D721Med (cell line): ENCODE measurements around the gene OVOL3.

Experiments used
- DNase-seq: peaks from one replicate; pipeline ENCODE4 v3.0.0; 2011; ENCODE audit warnings: low spot score; ENCODE audit not compliant: insufficient read length
- FAIRE-seq: peaks from 2 replicates; lab custom pipeline; 2011; peaks lifted over from hg19 to GRCh38; lab: Jason Lieb, UNC
- TF ChIP-seq, protein P1 (sequence below): IDR thresholded peaks from 2 replicates; pipeline ENCODE4 v1.5.1; 2012; ENCODE audit warnings: mild to moderate bottlenecking, control low read depth; ENCODE audit not compliant: insufficient read depth; ENCODE audit errors: missing control alignments

Gene OVOL3

DNA sequence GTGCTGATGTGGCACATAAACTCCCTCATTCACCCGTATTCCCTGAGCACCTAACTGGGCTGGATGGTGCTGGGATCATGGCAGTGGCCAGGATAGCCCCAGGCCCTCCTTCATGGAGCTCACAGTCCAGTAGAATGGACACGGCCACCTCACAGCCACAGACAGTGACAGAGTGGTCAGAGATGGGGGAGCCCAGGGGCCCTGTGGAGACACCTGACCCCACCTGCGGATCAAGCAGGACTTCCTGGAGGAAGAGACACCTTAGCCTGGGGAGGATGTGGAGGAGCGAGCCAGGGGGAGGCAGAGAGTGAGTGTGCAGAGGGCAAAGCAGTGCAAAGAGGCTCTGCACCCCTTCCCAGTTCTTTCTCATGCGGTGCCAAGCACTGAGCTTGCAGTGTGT lies 21.1 kb upstream of the OVOL3 start:
- DNase-seq (no peak), FAIRE-seq (no peak)
- TF ChIP-seq, protein P1, sequence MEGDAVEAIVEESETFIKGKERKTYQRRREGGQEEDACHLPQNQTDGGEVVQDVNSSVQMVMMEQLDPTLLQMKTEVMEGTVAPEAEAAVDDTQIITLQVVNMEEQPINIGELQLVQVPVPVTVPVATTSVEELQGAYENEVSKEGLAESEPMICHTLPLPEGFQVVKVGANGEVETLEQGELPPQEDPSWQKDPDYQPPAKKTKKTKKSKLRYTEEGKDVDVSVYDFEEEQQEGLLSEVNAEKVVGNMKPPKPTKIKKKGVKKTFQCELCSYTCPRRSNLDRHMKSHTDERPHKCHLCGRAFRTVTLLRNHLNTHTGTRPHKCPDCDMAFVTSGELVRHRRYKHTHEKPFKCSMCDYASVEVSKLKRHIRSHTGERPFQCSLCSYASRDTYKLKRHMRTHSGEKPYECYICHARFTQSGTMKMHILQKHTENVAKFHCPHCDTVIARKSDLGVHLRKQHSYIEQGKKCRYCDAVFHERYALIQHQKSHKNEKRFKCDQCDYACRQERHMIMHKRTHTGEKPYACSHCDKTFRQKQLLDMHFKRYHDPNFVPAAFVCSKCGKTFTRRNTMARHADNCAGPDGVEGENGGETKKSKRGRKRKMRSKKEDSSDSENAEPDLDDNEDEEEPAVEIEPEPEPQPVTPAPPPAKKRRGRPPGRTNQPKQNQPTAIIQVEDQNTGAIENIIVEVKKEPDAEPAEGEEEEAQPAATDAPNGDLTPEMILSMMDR, result no peak

DNA sequence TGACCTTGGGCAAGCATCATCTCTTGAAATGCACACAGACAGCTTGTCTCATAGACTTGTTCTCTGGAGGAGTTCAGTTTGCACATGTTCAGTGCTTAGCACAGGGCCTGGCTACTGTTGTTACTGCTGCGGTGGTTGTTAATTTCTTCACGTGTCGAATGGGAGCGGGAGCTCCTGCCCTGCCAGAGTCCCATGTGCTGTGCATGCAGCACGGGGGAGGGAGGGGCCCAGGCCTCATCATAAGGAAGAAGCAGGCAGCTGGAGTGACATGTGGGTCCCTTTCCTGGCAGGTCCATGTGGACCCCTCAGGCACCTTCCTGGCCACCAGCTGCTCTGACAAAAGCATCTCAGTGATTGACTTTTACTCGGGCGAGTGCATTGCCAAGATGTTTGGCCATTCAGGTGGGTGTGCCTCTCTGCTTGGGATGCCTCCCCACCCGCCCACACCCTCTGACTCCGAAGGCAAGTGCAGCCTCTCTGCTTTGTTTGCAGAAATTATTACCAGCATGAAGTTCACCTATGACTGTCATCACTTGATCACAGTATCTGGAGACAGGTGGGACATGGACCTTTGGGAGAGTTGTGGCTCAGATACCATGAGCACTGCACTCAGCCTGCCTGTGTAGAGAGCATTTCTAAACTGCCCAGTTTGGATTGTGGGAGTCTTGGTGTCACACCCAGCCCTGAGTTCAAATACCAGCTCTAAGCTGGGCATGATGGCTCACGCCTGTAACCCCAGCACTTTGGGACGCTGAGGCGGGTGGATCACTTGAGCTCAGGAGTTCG lies 19.8 kb upstream of the OVOL3 start:
- FAIRE-seq, result no peak
- DNase-seq, result no peak
- TF ChIP-seq, protein P1, result no peak

DNA sequence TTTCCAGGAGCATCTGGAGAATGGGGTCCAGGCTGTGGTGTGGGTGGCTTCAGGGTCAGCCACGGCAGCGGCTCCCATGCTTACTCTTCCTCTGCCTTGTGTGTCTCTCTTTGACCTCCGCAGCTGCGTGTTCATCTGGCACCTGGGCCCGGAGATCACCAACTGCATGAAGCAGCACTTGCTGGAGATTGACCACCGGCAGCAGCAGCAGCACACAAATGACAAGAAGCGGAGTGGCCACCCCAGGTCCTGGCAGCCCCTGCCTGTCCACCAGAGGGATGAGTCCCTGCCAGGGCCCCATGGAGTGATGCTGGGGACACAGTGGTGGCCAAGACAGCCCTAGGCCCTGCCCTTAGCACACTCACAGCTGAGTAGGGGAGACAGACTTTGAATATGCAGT lies 18.4 kb upstream of the OVOL3 start:
- DNase-seq (no peak), FAIRE-seq (no peak)
- TF ChIP-seq, protein P1, result no peak

DNA sequence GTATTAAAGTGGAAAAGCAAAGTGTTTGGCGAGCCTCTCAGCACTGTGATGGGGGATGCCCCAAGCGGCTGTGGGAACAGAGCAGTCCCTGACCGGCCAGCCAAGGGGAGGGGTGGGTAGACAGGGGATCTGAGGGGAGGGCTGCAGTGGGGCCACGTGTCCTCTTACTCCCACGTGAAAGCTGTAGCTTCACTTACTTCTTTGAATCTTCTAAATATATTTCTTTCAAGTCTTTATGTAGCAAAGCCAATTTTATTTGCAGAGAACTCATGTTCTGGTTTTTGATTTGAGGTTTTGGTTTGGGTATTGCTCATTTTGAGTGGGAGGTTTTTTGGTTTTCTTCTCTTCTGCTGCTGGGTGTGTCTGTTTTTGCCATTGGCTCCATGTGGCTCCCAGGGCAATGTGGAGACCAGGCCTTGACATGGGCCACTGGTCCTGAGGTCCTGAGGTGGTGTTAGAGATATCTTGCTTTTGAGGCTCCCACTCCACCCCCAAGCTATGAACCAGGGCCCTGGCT lies 17.7 kb upstream of the OVOL3 start:
- TF ChIP-seq, protein P1, result no peak
- no peak for DNase-seq
- FAIRE-seq, result no peak

DNA sequence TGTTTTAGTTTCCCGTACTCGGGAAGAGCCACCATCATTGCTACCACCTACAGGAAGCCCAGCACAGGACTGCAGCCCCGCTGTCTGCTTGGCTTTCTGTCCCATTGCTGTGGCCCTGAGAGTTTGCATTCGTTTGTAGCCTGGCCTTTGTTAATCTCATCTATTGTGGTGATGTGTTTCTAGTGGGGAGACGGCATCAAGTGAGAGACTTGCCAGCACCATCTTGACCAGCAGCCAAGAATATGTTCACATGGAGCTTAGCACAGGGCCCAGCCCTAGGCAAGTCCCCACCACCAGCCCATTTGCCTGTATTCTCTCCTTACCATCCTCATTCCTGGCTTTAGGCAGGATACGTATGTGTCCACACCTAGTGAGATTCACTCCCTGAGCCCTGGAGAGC lies 17.3 kb upstream of the OVOL3 start:
- DNase-seq (no peak), FAIRE-seq (no peak)
- TF ChIP-seq, protein P1, result no peak

DNA sequence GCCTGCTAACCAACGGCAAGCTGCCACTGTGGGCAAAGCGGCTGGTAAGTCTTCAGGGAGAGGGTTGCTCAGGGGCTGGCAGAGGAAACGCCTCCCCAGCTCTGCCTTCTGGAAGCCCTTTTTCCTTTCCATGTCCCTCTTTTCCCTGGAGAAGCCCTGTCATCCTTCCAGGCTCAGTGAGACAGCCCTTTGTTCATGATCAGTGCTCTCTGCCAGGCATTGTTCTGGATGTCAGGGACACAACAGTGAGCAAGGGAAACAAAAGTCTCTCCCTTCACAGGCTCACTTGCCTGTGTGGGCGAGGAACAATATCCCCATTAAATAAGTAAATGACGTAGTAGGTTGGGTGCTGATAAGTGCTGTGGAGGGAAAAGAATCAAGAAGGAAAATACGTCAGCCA lies 13.9 kb upstream of the OVOL3 start:
- DNase-seq (no peak), FAIRE-seq (no peak)
- TF ChIP-seq, protein P1, result no peak

DNA sequence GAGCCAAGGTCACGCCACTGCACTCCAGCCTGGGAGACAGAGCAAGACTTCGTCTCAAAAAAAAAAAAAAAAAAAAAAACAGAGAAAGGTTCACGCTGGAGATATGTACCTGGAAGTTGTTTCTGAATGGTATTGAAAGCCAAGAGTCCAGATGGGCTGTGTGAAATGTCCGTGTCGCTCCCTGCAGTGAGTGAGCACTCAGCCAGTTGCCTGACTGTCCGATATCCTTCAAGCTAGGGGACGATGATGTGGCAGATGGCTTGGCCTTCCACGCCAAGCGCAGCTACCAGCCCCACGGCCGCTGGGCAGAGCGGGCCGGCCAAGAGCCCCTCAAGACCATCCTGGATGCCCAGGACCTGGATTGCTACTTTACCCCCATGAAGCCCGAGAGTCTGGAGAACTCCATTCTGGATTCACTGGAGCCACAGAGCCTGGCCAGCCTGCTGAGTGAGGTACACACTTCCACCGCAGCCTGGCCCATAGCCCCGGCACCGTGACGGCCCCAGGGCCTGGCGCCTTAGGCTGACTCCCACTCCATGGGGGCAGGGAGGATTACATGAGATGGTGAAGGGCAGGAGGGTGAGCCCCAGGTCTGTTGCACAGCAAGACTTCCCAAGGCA lies 11.7 kb upstream of the OVOL3 start:
- no peak for DNase-seq
- FAIRE-seq, result no peak
- TF ChIP-seq, protein P1, result no peak
